Stimulated activated CD8-positive, alpha-beta memory T cell treated with anti-CD3 and anti-CD28 coated beads, Interleukin-4, amount 100 ng/mL, for 24 hours (primary cell): ENCODE measurements around the gene ZFP57.

Source experiments
- DNase-seq: peaks from one replicate; pipeline ENCODE4 v3.0.0-alpha.2; 2020; ENCODE audit warnings: low read depth

The ZFP57 gene

GRCh38 chr6:29625337-29625930 is 55.5 kb downstream of the ZFP57 start:
- DNase-seq = no peak

GRCh38 chr6:29624520-29624961 is 56.4 kb downstream of the ZFP57 start:
- no peak for DNase-seq
